Measurements from ENCODE around the gene KCTD2. TPM values are rescaled to one million over a fixed set of nuclear protein-coding genes. Genes with fewer than 3 reads are reported as not detected.

The KCTD2 gene
- polyA plus RNA-seq, 1 of the 3 experiments (the other 2 are of a cell fraction): 27.5 TPM

GRCh38 chr17:75108193-75108592 lies 61.2 kb downstream of the KCTD2 start:
- Histone ChIP-seq H3K4me1 (ENCODE audit: control insufficient read depth in 1 of 2, insufficient read depth in 2 of 2, low read depth in 1 of 2, low read length in 1 of 2) (peaks cover 0 to 16% of the 10 kb centered on the region in 2 experiments; a peak in 1 of 4 replicates), H3K27ac (ENCODE audit: low read depth in 2 of 2, low read length in 1 of 2) (no peak overlapping the region), H3K4me2 (no peak overlapping the region), H3K9me2 (no peaks in the 10 kb centered on the region), H4K20me1 (ENCODE audit: insufficient read depth) (no peaks in the 10 kb centered on the region), H3K79me2 (ENCODE audit: insufficient read depth) (peaks cover 10% of the 10 kb centered on the region; the same call in 1 of the 2 replicates), H3K9ac (no peak overlapping the region), H3K27me3 (ENCODE audit: insufficient read depth) (no peaks in the 10 kb centered on the region), H2AFZ (ENCODE audit: low read depth) (no peak overlapping the region), H3K4me3 (ENCODE audit: low read depth in 2 of 2, low read length in 1 of 2) (no peak overlapping the region), H3K36me3 (replicated peaks in 1 of 2; ENCODE audit: control insufficient read depth in 1 of 2, insufficient read depth in 2 of 2, low read length in 1 of 2) (no peaks in the 10 kb centered on the region), H3F3A (replicated peaks; ENCODE audit: insufficient read depth) (peaks cover 15% of the 10 kb centered on the region), H3K9me3 (no peaks in the 10 kb centered on the region)
- ChIA-PET POLR2A (no interaction called here), CTCF (interaction anchor here (0.9 to 4.9 kb wide), 4 partner anchors 23 to 456 kb away, joined by 3 to 39 read pairs (median 20); partner anchors contain the start of gene NT5C)
- 93% methylated on average over 2 of the region's 2 CpGs for WGBS (ENCODE audit: low lambda C conversion rate)
- DNase-seq: no peak
- no peak for TF ChIP-seq CHD2 (IDR thresholded peaks at IDR 0.05; ENCODE audit: low read length, partially characterized antibody)
- no peak for TF ChIP-seq EZH2phosphoT487 (IDR thresholded peaks at IDR 0.05; ENCODE audit: borderline replicate concordance, low read depth)
- TF ChIP-seq POLR2AphosphoS5 (IDR thresholded peaks at IDR 0.05; ENCODE audit: low read depth, low read length): no peak
- TF ChIP-seq TCF12 (IDR thresholded peaks at IDR 0.05): no peak
- TF ChIP-seq USF2 (IDR thresholded peaks at IDR 0.05; ENCODE audit: borderline replicate concordance, low read depth, low read length): no peak
- no peak for TF ChIP-seq GATA2 (CRISPR knock-in tag; IDR thresholded peaks at IDR 0.05)

- 66% methylated on average over 21 of the region's 22 CpGs for WGBS (ENCODE audit: low lambda C conversion rate)
- no peaks in the 10 kb centered on the region for H3K36me3 ChIP-seq (replicated peaks in 1 of 2; ENCODE audit: control insufficient read depth in 1 of 2, insufficient read depth in 2 of 2, low read length in 1 of 2)
- peak; percentile 67 for DNase-seq
- peak overlapping the region; percentile 98; the same call in 1 of the 2 replicates for H2AFZ ChIP-seq (ENCODE audit: low read depth)
- CTCF ChIA-PET: interaction anchor here (1.0 to 11.4 kb wide), 5 partner anchors 21 to 147 kb away, joined by 3 to 422 read pairs (median 7); partner anchors contain the start of genes NT5C and NUP85
- H4K20me1 ChIP-seq (ENCODE audit: insufficient read depth): no peaks in the 10 kb centered on the region
- no peak overlapping the region for H3K27ac ChIP-seq (ENCODE audit: low read depth in 2 of 2, low read length in 1 of 2)
- H3K9me3 ChIP-seq: no peaks in the 10 kb centered on the region
- no peaks in the 10 kb centered on the region for H3K9me2 ChIP-seq
- POLR2A ChIA-PET: interaction anchor here (0.7 to 2.9 kb wide), 7 partner anchors 14 to 121 kb away, joined by 3 to 12 read pairs (median 4); partner anchors contain the start of genes CDR2L, NT5C and NUP85
- H3K4me1 ChIP-seq (ENCODE audit: control insufficient read depth in 1 of 2, insufficient read depth in 2 of 2, low read depth in 1 of 2, low read length in 1 of 2): peaks cover 0 to 21% of the 10 kb centered on the region in 2 experiments; a peak in 1 of 4 replicates
- peaks cover 10% of the 10 kb centered on the region; the same call in 1 of the 2 replicates for H3K79me2 ChIP-seq (ENCODE audit: insufficient read depth)
- peak overlapping the region; percentile 66; the same call in 1 of the 2 replicates for H3K9ac ChIP-seq
- TF ChIP-seq CHD2 (IDR thresholded peaks at IDR 0.05; ENCODE audit: low read length, partially characterized antibody): no peak
- no peak for TF ChIP-seq IRF3 (IDR thresholded peaks at IDR 0.05; ENCODE audit: low read depth, low read length)
- TF ChIP-seq ELF1 (IDR thresholded peaks at IDR 0.05): no peak
- TF ChIP-seq TCF12 (IDR thresholded peaks at IDR 0.05): no peak
- no peak for TF ChIP-seq ZBTB33 (IDR thresholded peaks at IDR 0.05; ENCODE audit: borderline replicate concordance, low read depth)
- TF ChIP-seq TAF1 (IDR thresholded peaks at IDR 0.05; ENCODE audit: borderline replicate concordance, low read depth, low read length): no peak
- TF ChIP-seq YY1 (IDR thresholded peaks at IDR 0.05; ENCODE audit: low read depth): no peak
- TF ChIP-seq EP300 (IDR thresholded peaks at IDR 0.05; ENCODE audit: borderline replicate concordance in 1 of 2, low read depth in 1 of 2, low read length in 1 of 2): no peak
- TF ChIP-seq NFIC (IDR thresholded peaks at IDR 0.05; ENCODE audit: borderline replicate concordance): no peak
- TF ChIP-seq GABPA (IDR thresholded peaks at IDR 0.05; ENCODE audit: low read depth): no peak
- TF ChIP-seq POLR2AphosphoS5 (IDR thresholded peaks at IDR 0.05; ENCODE audit: low read depth, low read length): no peak
- no peak for TF ChIP-seq NRF1 (IDR thresholded peaks at IDR 0.05; ENCODE audit: low read depth, low read length)
- TF ChIP-seq EZH2phosphoT487 (IDR thresholded peaks at IDR 0.05; ENCODE audit: borderline replicate concordance, low read depth): no peak
- TF ChIP-seq TEAD4 (IDR thresholded peaks at IDR 0.05; ENCODE audit: borderline replicate concordance, insufficient read depth): no peak
- no peak for TF ChIP-seq MEF2A (IDR thresholded peaks at IDR 0.05; ENCODE audit: borderline replicate concordance, low read depth)
- H3K4me3 ChIP-seq (ENCODE audit: low read depth in 2 of 2, low read length in 1 of 2): peak overlapping the region; percentile 67 to 75
- no peaks in the 10 kb centered on the region for H3K27me3 ChIP-seq (ENCODE audit: insufficient read depth)
- H3F3A ChIP-seq (replicated peaks; ENCODE audit: insufficient read depth): peaks cover 15% of the 10 kb centered on the region
- peak overlapping the region; percentile 94 for H3K4me2 ChIP-seq
These were observed 62.0 kb downstream of the KCTD2 start for GRCh38 chr17:75109046-75109406.
